C4-2B (cell line): Measurements from ENCODE around the gene TMEM132E.

ENCODE experiments used
- ZFX ChIP-seq: fragments of 450-650 bp; IDR thresholded peaks from 2 replicates; pipeline ENCODE4 v1.6.1; 2017
- TF ChIP-seq, protein P1 (sequence below): fragments of 450-650 bp; conservative IDR thresholded peaks from 2 replicates; pipeline ENCODE4 v1.5.1; 2017; ENCODE audit warnings: mild to moderate bottlenecking

DNA sequence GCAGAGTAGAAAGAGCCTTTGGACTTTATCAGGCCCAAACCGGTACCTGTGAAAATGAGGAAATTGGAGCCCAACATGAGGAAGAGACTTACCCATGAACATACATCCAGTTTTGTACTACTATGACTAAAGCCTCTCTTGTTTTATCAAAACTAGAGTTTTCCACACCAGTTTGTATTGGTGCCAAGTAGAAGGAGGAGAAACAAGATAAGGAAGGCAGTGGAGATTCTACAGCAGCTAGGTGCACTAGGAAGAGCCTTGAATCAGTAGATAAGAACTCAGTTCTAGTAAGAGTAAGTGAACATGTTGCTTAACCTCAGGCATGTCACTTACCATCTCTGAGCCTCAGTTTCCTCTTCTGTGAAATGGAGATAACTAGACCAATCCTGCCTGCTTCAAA is 13.7 kb upstream of the TMEM132E start:
- TF ChIP-seq, protein P1, sequence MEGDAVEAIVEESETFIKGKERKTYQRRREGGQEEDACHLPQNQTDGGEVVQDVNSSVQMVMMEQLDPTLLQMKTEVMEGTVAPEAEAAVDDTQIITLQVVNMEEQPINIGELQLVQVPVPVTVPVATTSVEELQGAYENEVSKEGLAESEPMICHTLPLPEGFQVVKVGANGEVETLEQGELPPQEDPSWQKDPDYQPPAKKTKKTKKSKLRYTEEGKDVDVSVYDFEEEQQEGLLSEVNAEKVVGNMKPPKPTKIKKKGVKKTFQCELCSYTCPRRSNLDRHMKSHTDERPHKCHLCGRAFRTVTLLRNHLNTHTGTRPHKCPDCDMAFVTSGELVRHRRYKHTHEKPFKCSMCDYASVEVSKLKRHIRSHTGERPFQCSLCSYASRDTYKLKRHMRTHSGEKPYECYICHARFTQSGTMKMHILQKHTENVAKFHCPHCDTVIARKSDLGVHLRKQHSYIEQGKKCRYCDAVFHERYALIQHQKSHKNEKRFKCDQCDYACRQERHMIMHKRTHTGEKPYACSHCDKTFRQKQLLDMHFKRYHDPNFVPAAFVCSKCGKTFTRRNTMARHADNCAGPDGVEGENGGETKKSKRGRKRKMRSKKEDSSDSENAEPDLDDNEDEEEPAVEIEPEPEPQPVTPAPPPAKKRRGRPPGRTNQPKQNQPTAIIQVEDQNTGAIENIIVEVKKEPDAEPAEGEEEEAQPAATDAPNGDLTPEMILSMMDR: no peak
- no peak for TF ChIP-seq ZFX
